Lower leg skin (tissue), 4 donors: Measurements from ENCODE around the gene CDH13. TPM values are rescaled to one million over a fixed set of nuclear protein-coding genes. Genes with fewer than 3 reads are reported as not detected.

Source experiments
- DNase-seq, 2 donors: peaks; one replicate each; pipeline ENCODE4 v3.0.0-alpha.2; 2019; ENCODE audit warnings: low spot score in 2 of 2
- H3K4me3 ChIP-seq: fragments of 200-600 bp; sonication (generic); 2 replicates; pipeline ENCODE4 v1.5.1; 2017; ENCODE audit warnings: mild to moderate bottlenecking, low read depth; ENCODE audit not compliant: poor library complexity, severe bottlenecking
- POLR2A ChIP-seq, 2 donors: fragments of 450-650 bp; IDR thresholded peaks; one replicate each; pipeline ENCODE4 v1.6.1; 2016 to 2017; ENCODE audit warnings: antibody characterized with exemption in 2 of 2, mild to moderate bottlenecking in 1 of 2, moderate library complexity in 1 of 2
- WGBS, 2 donors: methylation state at CpG; one replicate each; pipeline ENCODE4 v1.1.5; 2018; 5-methylcytosine and 5-hydroxymethylcytosine counted together
- intact Hi-C: fragments of 100-400 bp; cut with DNase I; formaldehyde crosslinking; loops from one replicate; pipeline ENCODE4 v1.15.0; 2023; ENCODE audit warnings: low total_unique reads
- total RNA-seq, 4 donors: library from RNA; depleted of rRNA; stranded (reverse); fragments of >200 nt; gene quantifications; one replicate each; pipeline ENCODE4 v1.1.0, GENCODE V29; 2016
- TF ChIP-seq, protein P1 (sequence below), 3 donors: fragments of 450-650 bp; IDR thresholded peaks; one replicate each; pipeline ENCODE4 v1.5.1; 2016; ENCODE audit warnings: antibody characterized with exemption in 3 of 3, mild to moderate bottlenecking in 3 of 3, moderate library complexity in 2 of 3

The CDH13 gene
- total RNA-seq, 4 donors from 2014 or later: 102 to 246 (median 155) TPM

DNA sequence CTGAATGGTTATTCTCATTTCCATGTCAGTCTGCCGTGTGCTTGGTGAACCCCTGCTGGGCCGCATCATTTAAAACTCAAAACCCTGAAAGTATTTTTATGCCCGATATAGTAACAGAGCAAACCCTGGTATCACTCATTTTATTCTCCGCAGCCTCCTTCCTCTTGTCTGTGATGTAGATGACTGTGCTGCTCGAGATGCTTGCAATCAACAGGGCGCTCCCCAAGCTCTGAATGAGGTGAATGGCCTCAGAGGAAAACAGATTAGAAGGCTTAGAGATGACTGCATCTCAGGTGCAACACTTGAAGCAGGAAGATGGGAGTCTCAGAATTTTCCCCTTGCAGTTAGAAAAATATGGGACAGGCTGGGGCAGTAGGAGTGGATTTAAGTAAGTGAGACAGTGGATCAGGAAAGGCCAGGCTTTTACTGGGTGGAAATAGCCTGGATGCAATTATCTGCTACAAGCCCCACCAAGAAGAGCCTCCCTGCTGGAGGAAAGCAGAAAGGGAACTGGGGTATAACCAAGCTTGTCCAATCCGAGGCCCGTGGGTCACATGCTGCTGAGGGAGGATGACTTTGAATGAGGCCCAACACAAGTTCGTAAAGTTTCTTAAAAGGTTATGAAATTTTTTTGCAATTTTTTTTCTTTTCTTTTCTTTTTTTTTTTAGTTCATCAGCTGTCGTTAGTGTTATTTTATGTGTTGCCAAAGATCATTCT lies 166.9 kb downstream of the CDH13 start:
- 72 to 89% methylated on average over 10 of the region's 10 CpGs for WGBS, 2 donors
- DNase-seq: peak in 1 of 2 donors; percentile 90
- TF ChIP-seq, protein P1, sequence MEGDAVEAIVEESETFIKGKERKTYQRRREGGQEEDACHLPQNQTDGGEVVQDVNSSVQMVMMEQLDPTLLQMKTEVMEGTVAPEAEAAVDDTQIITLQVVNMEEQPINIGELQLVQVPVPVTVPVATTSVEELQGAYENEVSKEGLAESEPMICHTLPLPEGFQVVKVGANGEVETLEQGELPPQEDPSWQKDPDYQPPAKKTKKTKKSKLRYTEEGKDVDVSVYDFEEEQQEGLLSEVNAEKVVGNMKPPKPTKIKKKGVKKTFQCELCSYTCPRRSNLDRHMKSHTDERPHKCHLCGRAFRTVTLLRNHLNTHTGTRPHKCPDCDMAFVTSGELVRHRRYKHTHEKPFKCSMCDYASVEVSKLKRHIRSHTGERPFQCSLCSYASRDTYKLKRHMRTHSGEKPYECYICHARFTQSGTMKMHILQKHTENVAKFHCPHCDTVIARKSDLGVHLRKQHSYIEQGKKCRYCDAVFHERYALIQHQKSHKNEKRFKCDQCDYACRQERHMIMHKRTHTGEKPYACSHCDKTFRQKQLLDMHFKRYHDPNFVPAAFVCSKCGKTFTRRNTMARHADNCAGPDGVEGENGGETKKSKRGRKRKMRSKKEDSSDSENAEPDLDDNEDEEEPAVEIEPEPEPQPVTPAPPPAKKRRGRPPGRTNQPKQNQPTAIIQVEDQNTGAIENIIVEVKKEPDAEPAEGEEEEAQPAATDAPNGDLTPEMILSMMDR (IDR thresholded peaks at IDR 0.05): no peak
- TF ChIP-seq POLR2A (IDR thresholded peaks at IDR 0.05): no peak
- H3K4me3 ChIP-seq: no peak overlapping the region
- intact Hi-C loops: no loop called here

- 84 to 94% methylated on average over 3 of the region's 3 CpGs for WGBS, 2 donors
- DNase-seq: no peak
These were observed 169.3 kb downstream of the CDH13 start for GRCh38 chr16:82796047-82796446.

DNA sequence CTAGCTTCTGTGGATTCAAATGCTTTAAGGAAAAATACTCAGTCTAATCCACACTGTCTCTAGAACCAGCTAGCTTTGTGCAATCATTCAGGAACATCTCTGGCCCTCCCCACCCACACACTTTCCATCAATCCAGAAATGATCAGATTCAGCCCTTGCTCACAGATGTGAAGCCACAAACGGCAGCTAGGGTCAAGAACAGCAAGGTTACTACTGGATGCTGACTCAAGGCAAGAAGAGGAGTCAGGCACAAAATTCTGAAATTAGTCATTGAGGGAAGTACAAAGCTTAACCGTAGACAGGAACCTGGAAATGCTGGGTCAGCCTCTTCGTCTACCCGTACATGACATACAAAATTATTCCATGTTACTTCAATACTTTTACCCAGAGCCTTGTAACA lies 174.6 kb downstream of the CDH13 start:
- no peak for DNase-seq
- intact Hi-C loops: no loop called here
- no peak for TF ChIP-seq POLR2A (IDR thresholded peaks at IDR 0.05)
- TF ChIP-seq, protein P1 (IDR thresholded peaks at IDR 0.05): no peak
- WGBS, 2 donors: 86 to 88% methylated on average over 4 of the region's 4 CpGs
- no peak overlapping the region for H3K4me3 ChIP-seq

More at GRCh38 chr16:82796047-82796446, 169.3 kb downstream of the CDH13 start:
- intact Hi-C loops: no loop called here
- H3K4me3 ChIP-seq: no peak overlapping the region
- no peak for TF ChIP-seq POLR2A (IDR thresholded peaks at IDR 0.05)
- TF ChIP-seq, protein P1 (IDR thresholded peaks at IDR 0.05): no peak

DNA sequence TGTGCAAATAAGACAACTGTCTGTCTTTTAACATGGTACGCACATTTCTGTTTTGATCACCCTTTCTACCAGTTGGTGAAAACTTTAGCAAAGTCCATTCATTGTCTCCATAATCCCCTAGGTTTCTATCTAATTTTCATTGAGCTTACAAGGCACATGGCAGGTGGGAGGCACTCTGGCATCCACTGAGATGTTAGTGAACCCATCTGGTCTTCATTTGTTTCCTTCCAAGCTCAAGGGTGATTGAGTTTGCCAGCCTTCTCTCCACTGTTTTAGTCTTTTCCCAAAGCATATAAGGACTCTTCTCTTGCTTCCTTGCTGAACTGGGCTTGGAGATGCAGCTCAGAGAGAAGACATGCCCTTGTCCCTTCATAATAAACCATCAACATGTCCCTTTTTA lies 179.1 kb downstream of the CDH13 start:
- no peak for TF ChIP-seq POLR2A (IDR thresholded peaks at IDR 0.05)
- TF ChIP-seq, protein P1 (IDR thresholded peaks at IDR 0.05): no peak
- intact Hi-C loops: no loop called here
- H3K4me3 ChIP-seq: no peak overlapping the region
- no peak for DNase-seq
- 89 to 100% methylated on average over 1 of the region's 1 CpG for WGBS, 2 donors

- no peak for DNase-seq
- TF ChIP-seq, protein P1 (IDR thresholded peaks at IDR 0.05): no peak
- TF ChIP-seq POLR2A (IDR thresholded peaks at IDR 0.05): no peak
- WGBS, 2 donors: 80 to 85% methylated on average over 3 of the region's 3 CpGs
- intact Hi-C loops: no loop called here
- no peak overlapping the region for H3K4me3 ChIP-seq
These were observed 180.5 kb downstream of the CDH13 start for GRCh38 chr16:82807311-82807710.

GRCh38 chr16:82808036-82808435 lies 181.3 kb downstream of the CDH13 start:
- no peak for DNase-seq
- TF ChIP-seq, protein P1 (IDR thresholded peaks at IDR 0.05): no peak
- no peak for TF ChIP-seq POLR2A (IDR thresholded peaks at IDR 0.05)
- intact Hi-C loops: no loop called here
- no peak overlapping the region for H3K4me3 ChIP-seq
- WGBS, 2 donors: 65 to 76% methylated on average over 1 of the region's 1 CpG
